Right ventricle myocardium superior (tissue), 1 donor: ENCODE data around the gene GPR52. TPM values are rescaled to one million over a fixed set of nuclear protein-coding genes. Genes with fewer than 3 reads are reported as not detected.
"Not testable (repeated sequence)": the region's sequence is repeated elsewhere in the genome, so short reads cannot be mapped to it uniquely, and the experiment has no call there.

ENCODE experiments used
- ATAC-seq: fragments of 200-7000 bp; cut with Tn5 transposase; one replicate; pipeline ENCODE4 v1.9.1; 2020; ENCODE audit warnings: mild to moderate bottlenecking; ENCODE audit not compliant: poor library complexity
- DNase-seq: peaks from one replicate; pipeline ENCODE4 v3.0.0-alpha.2; 2020
- intact Hi-C: fragments of 100-400 bp; cut with DNase I; formaldehyde crosslinking; loops from one replicate; pipeline ENCODE4 v1.11.2; 2022
- long read RNA-seq: library from polyadenylated mRNA; unstranded; transcript quantifications from one replicate; pipeline ENCODE4 v2.0.0, GENCODE V29; 2021
- total RNA-seq: library from RNA; stranded (reverse); fragmentation: NEBNext Ultra II Directional; extraction: Animal tissue kit (Norgen Biotek cat#: 25700); gene quantifications from one replicate; pipeline ENCODE4 v1.2.1, GENCODE V29; 2021
- donor health status: DM: no; HTN: yes; CAD: no; lungs with severe emphysema.

The GPR52 gene, protein sequence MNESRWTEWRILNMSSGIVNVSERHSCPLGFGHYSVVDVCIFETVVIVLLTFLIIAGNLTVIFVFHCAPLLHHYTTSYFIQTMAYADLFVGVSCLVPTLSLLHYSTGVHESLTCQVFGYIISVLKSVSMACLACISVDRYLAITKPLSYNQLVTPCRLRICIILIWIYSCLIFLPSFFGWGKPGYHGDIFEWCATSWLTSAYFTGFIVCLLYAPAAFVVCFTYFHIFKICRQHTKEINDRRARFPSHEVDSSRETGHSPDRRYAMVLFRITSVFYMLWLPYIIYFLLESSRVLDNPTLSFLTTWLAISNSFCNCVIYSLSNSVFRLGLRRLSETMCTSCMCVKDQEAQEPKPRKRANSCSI
- 0.62 TPM for total RNA-seq
- long read RNA-seq, result 0 reads

DNA sequence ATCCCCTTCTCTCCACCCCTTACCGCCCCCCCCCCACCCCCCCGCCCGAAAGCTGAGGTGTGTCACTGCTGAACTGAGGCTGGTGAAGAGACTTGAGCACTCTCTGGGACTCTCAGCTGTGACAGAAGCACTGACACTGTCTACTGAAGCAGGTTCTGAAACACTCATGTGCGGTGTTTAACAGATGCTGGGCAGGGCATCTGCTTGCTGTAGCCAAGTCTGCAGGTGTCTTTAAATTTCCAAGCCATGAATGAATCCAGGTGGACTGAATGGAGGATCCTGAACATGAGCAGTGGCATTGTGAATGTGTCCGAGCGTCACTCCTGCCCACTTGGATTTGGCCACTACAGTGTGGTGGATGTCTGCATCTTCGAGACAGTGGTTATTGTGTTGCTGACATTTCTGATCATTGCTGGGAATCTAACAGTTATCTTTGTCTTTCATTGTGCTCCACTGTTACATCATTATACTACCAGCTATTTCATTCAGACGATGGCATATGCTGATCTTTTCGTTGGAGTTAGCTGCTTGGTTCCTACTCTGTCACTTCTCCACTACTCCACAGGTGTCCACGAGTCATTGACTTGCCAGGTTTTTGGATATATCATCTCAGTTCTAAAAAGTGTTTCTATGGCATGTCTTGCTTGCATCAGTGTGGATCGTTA is at the start of gene GPR52:
Gene GPR52, plus strand, starts transcription at position 99 of the 665 bp plus-strand sequence. Its CDS starts 148 bp downstream, at position 247.
- intact Hi-C loops, result no loop called here
- DNase-seq (no peak), ATAC-seq (no peak)

DNA sequence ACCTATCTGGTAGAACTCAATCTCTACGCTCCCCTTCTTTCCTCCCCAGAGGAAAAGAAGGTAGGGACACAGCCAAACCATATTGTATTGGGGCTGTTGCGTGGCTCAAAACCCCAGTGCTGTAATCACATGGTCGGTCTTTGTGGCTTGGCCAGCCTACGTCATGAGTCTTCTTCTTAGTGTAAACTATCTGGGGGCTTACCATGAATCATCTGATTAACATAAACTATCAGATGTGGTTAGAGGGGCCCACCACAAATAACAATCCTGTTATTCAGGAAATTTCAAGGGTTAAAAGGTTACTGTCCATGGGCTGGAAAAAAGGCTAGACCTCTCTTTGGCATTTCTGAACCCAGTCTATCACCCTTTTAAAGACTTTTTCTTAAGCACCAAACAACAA is 49.5 kb upstream of the GPR52 start:
- no peak for ATAC-seq
- intact Hi-C loops, result no loop called here
- DNase-seq, result no peak

DNA sequence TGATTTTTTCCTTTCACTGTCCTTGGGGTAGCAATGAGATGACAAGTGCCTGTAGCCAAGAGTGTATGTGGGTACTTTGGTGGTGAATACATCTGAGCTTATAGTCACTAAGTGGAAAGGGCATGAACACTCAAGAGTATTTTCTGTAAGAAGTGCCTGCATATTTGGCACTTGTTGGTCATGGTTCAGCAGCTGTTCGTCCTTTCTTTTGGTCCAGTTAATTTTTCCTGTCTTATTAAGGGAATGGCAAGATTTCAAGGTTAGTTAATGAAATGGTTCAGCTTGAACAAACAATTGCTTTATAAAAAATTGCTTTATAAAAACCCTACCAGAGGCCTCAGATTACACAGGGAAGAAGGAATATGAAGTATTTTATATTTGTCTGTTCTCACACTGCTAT is 48.6 kb upstream of the GPR52 start:
- intact Hi-C loops, result no loop called here
- DNase-seq, result no peak
- no peak for ATAC-seq

DNA sequence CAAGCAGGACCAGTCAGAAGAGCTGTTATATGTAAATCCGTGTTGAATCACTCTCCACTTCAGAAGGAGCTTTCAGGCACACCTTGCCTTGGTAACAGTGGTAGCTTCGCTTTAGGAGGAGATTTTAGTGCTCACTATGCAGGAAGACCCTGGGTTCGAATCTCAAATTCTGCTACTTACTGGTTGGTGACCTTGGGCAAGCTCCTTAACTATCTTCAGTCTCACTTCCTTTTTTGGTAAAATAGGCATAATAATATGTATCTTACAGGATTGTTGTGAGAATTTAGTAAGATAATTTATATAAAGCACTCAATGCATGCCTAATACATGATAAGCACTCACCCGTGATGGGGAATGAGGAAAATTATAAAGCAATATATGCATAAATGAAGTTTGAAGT is 46.7 kb upstream of the GPR52 start:
- no peak for DNase-seq
- intact Hi-C loops, result no loop called here
- ATAC-seq, result no peak

DNA sequence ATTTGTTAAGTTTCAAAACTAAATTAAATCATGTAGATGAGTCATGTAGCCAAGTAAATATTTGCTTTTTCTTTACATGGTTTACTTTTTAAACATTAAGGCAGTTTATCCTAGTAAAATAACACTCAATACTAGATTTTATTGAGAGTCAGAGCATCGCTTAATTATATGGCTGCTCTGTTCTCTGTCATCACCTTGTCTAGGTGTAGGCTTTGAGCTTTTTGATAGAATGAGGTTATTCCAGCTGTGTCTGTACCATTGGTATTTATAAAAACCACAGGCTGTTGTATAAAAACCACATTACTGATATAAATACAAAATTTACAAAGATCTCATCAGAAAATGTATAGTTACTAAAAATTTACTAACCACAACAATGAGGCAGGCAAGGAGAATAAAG is 42.5 kb upstream of the GPR52 start:
- no peak for DNase-seq
- no peak for ATAC-seq
- intact Hi-C loops, result no loop called here

DNA sequence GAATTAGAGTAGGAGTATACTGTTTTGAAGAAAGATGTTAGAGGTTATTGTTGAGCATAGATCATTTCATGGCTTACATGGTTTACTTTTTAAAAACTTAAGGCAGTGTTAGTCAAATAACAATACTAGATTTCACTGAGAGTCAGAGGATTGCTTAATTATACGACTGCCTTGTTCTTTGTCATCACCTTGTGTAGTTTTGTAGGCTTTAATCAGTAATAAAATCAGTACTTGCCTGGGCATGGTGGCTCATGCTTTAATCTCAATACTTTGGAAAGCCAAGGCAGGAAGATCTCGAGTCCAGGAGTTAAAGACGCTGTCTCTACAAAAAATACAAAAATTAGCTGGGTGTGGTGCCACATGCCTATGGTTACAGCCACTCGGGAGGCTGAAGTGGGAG is 41.3 kb upstream of the GPR52 start:
- no peak for DNase-seq
- ATAC-seq, result no peak
- intact Hi-C loops, result no loop called here

DNA sequence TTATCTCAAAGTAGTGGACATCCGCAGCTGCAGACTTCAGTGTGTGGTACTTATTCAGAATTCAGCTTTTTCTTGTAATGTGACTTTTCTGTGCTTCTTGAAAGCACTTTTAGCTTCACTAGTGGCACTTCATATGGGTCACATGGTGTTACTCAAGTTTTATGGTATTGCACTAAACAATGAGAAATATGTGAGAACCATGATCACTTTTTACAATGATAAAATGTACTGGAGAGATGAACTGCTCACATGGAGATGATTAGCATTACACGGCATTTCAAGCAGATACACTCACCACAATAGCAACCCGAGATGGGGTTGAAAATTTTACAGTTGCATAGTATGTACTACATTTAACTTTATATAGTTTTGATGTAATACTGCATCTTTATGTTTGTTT is 40.1 kb upstream of the GPR52 start:
- no peak for DNase-seq
- ATAC-seq, result no peak
- intact Hi-C loops, result no loop called here

DNA sequence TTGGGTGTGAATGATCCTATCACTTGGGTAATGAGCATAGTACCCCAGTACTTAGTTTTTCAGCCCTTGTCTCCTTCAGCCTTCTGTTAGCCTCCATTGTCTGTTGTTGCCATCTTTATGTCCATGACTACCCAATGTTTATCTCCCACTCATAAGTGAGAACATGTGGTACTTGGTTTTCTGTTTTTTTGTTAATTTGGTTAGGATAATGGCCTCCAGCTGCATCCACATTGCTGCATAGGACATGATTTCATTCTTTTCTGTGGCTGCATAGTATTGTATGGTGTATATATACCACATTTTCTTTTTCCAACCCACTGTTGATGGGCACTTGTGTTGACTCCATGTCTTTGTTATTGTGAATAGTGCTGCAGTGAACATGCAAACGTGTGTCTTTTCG is 39.6 kb upstream of the GPR52 start:
- ATAC-seq (no peak), DNase-seq (no peak)
- intact Hi-C loops, result no loop called here

DNA sequence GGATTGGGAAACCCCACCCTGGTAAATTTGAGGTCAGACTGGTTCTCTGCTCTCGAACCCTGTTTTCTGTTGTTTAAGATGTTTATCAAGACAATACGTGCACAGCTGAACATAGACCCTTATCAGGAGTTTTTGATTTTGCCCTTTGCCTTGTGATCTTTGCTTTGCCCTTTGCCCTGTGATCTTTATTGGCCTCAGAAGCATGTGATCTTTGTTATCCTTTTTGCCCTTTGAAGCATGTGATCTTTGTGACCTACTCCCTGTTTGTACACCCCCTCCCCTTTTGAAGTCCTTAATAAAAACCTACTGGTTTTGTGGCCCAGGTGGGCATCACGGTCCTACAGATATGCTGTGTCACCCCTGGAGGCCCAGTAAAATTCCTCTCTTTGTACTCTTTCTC is 38.0 kb upstream of the GPR52 start:
- DNase-seq, intact Hi-C loops, ATAC-seq: not testable (repeated sequence)

DNA sequence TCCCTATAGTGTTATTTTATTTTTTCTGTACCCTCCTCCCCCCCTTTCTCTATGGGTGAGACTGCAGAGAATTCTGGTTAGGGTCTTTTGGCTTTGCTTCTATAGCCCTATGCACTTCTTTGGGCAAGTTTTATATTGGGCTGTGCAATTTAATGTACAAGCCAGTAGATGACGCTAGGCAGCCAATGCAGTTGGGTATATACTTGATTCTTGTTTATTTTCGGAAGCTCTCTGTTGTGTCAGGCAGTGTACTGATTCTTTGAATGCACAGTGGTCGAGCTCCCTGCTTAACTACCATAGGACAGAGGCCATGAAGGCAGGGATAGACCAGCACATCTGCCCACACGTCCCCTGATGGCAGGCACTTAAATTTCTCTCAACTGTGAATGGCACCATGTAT is 34.1 kb upstream of the GPR52 start:
- intact Hi-C loops, result no loop called here

DNA sequence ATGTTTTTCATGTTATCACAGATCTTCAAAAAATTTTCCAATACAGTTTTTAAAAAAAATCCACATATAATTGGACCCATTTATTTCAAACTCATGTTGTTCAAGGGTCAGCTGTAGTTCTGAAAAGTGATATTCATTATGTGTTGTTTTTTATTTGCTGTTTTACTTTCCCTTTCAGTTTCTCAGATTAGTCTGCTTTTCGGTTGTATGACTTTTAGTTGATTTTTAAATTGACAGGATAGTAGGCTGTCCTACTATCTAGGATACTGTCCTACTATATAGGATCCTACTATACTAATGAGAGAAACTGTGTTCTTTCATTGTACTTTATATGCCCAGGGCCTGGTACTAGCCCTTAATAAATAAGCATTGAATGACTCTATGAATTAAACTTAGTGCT is 33.6 kb upstream of the GPR52 start:
- ATAC-seq (no peak), DNase-seq (no peak)
- intact Hi-C loops, result no loop called here

More for the DNA sequence above, 34.1 kb upstream of the GPR52 start:
- ATAC-seq (peak; percentile 22), DNase-seq (no peak)

DNA sequence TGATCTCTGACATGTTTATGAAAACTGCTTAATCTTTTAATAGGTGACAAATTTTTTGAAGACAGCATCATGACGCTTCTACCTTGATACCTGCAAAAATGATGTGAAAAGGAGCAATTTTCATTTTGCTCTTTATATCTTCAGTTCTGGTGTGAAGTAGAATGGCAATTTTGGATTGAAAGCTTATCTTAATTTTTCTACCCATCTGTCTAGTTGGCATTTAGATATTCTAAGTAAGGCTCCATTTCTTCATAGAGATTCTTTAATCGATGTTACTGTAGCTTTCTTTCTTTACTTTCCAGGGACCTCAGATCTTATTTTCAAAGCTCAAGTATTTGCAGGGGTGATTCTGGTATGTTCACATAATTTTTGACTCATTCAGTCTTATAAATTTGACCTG is 32.3 kb upstream of the GPR52 start:
- ATAC-seq, result no peak
- intact Hi-C loops, result no loop called here
- no peak for DNase-seq

DNA sequence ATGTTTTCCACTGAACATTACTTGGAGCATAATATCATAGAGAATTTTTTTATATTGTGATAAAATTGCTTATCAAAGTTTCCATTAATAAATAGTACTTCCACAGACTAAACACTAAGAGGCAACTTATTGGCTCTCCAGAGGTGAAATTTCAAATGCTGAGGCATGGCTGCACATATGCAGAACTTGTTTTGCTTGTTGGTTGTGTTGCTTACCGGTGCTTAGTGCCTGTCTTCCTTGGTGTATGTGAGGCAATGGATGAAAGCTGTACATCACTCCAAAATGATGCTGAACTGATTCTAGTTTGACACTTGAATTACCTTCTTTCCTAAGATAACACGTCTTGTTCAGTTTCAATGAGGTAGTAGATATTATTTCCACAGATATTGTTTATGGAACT is 29.8 kb upstream of the GPR52 start:
- intact Hi-C loops, result no loop called here
- DNase-seq (no peak), ATAC-seq (no peak)

DNA sequence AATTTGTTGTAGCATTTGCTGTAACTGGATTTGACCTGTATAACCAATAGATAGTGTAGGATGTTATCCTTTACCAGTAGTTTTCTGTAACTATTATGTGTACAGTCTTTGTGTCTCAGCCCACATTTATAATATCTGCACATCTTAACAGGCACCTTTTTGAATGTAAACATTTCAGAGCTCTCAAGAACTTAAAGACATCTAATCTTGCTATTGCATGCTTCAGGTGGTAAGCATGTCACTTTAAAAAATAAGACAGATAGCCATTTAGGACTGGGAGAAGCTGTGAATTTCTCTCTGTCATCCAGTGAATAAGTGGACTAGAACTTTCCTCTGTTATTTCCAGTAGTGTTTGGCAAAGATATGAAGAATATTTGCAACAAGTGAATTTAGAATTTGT is 22.6 kb upstream of the GPR52 start:
- intact Hi-C loops, result no loop called here
- ATAC-seq (no peak), DNase-seq (no peak)

DNA sequence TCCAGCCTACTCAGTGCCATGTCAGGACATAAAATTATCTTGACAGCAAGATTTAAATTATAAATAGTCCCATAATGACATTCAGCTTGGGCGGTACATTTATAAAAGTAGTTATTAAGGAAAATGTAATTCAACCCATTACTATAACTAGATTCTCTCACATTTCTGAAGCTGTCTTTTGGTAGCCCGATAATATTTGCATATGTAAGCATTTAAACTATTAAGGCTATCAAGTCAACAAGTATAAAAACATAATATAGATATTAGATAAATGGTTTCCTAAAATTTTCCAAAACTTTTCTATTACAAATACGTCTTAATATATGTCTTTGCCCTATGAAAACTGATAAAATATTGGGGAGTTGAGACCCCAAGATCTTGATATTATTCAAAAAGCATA is 21.6 kb upstream of the GPR52 start:
- no peak for DNase-seq
- intact Hi-C loops, result no loop called here
- no peak for ATAC-seq

DNA sequence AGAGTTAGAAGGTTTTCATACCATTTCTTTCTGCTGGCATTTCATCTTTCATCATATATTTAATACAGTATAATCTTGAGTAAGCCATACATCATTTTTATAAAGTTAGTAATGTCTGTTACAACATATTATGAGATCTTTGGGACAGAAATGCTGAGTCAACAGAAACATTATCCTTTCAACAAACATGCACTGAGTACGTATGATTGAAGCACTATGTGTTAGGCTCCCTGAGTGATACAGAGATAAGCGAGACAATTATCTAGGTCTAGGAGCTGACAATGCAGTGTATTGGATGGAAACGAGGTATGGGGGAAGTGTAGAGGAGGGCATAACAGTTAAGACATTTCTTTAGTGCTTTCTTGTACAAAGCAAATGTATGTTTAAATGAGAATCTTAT is 19.7 kb upstream of the GPR52 start:
- intact Hi-C loops, result no loop called here

DNA sequence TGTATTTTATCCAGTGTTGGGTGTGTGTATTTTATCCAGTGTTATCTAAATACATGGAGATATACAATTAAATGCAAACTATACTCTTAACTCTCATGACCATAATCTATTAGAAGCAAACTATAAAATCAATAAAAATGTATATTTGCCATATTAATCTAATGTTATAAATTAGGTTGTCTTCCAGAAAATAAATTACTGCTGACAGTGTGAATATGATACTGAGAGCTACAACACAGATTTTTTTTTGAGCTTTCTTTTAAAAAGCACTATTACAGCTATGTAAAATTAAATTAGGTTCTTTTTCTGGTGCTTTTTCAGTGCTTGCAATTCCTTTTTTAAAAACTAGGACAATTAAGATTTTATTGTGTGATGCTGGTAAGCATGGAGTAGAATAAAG is 19.0 kb upstream of the GPR52 start:
- DNase-seq, result no peak
- intact Hi-C loops, result no loop called here
- ATAC-seq, result no peak

More for the DNA sequence above, 19.7 kb upstream of the GPR52 start:
- no peak for DNase-seq
- no peak for ATAC-seq

DNA sequence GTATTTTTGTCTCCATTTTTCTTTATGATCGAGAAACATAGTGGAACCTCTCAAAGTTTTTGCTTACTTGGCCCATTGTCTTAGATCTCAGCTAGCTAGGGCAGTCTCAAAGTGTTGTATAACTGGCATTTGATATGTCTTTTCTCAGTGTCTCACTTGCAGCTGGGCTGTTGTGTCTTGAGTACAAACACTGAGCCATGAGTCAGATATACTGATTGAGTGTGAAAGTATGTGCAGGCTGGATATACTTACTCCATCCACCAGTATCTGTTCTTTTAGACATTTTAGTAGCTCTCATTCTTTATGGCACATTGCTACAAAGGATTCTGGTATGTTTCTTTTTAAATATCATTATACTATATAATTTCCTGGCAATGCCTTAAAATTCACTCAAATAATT is 14.3 kb upstream of the GPR52 start:
- ATAC-seq (no peak), DNase-seq (no peak)
- intact Hi-C loops, result no loop called here

DNA sequence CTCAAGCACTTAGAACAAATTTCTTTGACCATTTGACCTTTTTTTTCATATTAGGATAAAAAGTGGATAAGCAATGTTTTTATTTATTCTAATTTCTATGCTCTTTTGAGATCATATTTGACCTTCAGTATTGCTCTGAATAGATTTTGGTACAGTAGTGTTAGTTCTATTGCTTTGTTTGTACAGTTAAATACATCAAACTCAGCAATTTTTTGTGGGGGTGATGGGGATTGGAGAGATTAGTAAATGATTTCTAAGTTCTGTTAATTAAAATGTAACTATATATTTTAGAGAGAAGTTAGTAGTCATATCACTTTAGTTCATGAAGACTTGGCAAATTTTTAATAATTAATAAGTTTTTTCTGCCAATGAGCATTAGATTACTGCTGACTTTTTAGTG is 2.4 kb upstream of the GPR52 start:
- intact Hi-C loops, result no loop called here
- no peak for DNase-seq
- no peak for ATAC-seq

DNA sequence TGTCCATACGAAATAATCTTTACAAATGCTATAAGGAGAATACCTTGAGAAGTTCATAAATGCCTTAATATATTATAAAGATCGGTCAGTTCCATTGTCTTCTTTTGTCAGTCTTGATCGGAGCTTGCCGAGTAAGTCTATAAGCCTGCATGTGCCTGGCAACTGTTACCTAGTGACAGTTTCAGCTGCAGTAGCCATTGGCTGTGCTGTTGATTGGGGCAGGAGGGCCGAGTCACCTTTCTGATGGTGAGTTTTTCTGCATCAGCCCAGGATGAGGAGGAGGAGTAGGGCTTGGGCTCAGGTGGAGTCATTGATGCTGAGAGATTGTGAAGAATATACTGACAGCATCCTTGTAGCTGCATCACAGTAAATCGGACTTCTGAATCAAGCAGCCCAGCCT is 1.9 kb upstream of the GPR52 start:
- ATAC-seq (peak; percentile 38), DNase-seq (no peak)
- intact Hi-C loops, result no loop called here

DNA sequence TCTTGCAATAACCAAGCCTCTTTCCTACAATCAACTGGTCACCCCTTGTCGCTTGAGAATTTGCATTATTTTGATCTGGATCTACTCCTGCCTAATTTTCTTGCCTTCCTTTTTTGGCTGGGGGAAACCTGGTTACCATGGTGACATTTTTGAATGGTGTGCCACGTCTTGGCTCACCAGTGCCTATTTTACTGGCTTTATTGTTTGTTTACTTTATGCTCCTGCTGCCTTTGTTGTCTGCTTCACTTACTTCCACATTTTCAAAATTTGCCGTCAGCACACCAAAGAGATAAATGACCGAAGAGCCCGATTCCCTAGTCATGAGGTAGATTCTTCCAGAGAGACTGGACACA is 743 bp downstream of the GPR52 start:
- ATAC-seq (no peak), DNase-seq (no peak)
- intact Hi-C loops, result no loop called here
